NCI-H2081 treated with DMSO at 0.1 percent for 48 hours (cell line): ENCODE measurements around the gene LRP1B.

ENCODE experiments used
- DNase-seq: peaks from one replicate; lab custom pipeline; 2025; lab: John Stamatoyannopoulos, UW

Gene LRP1B

DNA sequence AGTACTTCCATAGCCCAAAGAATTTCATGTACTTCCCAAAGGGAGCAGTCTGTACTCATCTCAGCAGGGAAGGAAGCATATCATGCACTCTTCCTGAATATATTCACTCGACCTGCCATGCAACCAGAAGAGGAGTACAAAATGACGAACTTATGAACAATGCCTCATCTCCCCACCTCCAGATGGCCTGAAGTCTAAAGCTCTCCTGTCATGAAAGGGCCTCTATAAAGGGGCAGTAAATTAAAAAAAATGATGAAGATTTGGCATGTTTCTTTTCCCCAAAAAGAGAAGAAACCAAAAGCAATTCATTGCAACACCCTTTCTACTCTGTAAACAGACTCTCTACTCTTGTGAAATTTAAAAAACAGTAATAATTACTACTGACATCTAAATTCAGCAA, 1601.1 kb downstream of the LRP1B start:
- DNase-seq, result no peak

DNA sequence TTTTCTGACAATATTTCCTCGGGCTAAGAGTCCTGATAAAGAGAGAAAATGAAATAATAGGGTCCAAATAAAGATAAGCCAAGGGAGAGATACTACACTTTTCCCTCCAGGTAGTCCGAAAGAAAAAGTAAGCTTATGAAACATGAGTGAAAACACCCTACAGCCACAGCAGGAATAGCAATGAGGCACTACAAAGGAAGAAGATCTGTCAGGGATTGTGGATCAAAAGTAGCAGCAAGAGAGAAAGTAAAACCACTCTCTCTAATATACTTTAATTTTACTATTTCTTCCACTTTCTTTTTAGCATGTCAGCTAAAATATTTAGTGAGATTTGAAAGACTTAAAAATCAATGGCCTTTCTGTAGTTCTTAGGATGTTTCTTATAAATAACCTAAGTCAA, 1601.8 kb downstream of the LRP1B start:
- no peak for DNase-seq

DNA sequence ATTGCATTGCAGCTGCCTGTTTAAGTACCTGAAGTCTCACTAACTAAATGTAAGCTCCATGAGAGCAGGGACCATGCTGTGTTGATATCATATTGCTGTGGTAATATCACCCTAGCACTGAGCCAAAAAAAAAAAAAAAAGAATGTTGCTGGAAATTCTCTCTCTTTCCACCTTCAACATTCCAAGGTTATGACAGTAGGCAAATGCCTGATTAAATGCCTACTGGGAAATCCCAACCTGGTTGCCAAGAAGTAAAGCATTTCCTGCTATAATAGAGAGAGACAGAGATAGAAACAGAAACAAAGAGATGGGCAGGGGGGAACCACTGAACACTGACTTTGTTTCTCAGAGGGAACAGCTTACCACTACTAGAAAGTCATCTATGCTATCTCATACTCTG, 1604.2 kb downstream of the LRP1B start:
- DNase-seq, result no peak

DNA sequence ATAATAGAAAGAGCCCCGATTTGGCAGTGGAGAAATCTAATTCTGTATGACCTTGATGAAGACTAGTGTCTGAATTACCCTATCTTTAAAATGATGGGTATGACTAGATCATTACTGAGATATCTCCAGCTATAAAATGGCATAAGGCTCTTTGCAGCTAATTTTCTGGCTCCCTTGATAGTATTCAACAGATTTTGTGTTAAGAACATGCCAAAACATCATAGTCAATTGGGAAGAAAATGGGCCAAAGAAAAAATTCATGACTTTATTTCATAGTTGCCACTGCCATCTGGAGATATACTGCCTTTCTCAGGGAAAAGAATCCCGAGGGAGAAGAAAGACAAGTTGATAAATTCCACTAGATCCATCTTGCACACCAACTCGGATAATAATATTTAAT, 1618.7 kb downstream of the LRP1B start:
- DNase-seq, result no peak

DNA sequence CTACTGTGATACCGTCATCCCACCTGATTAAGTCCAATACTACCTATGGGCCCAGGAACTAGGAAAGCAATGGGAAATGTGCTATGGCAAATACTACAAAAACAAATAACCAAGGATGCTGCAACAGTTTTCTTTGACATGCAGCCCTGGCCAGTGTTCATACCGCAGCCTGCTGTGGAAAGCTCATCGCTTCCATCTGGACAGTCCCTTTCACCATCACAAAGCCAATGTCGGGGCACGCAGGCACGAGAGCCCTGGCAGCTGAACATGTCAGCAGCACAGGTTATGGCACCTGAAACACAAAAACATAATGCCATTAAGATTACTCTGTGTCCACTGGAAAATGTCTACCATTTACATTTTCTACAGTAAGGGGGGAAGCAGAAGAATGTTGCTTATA, 1621.1 kb downstream of the LRP1B start:
- no peak for DNase-seq

DNA sequence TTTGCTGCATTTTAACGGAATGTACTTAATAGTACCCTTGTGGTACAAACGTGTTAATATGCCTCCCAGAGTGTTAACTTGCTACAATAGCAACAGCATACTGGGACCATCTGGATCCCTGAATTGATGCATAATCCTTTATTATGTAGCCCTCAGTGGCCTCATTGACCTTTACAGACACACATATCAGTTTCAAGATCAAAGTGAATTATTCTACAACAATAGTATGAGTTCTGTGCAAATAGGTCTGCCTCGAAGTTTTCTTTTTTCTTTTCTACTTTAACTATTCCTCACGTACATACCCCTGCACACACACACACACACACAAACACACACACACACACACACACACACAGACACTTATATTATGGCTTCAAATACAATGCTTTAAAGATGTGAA, 1622.1 kb downstream of the LRP1B start:
- no peak for DNase-seq

DNA sequence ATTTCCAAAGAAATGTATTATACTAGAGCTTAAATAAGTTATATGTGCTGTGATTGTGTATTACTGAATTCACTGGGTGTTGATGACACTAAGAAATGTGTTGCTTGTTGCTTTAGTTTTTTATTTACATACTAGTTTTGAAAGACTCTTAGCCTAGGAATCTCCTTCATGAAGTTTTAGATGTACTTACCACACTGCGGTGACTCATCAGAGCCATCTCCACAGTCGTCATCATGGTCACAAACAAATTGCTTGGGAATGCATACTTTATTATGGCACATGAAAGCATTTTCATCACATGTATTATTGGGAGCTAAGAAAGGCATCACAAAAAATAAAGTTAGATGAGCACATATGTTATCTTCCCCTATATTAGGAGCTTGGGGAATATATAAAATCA, 1624.2 kb downstream of the LRP1B start:
- DNase-seq, result no peak

DNA sequence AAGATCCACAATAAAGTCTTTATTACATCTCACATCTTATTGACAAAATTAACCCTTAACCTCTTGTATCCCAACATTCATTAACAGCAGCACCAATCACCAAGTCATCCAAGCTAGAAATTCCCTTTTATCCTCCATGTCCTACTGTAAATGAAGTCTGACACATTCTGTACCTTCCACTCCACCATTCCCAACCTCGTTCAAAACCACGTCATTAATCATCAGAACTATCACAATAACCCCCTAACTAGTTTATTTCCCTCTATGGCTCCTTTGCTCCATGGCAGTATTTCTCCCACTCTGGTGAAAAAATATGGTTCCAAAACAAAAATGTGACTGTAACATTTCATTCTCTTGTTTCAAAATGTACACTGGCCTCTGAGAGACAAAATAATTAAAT, 1626.2 kb downstream of the LRP1B start:
- DNase-seq, result no peak

DNA sequence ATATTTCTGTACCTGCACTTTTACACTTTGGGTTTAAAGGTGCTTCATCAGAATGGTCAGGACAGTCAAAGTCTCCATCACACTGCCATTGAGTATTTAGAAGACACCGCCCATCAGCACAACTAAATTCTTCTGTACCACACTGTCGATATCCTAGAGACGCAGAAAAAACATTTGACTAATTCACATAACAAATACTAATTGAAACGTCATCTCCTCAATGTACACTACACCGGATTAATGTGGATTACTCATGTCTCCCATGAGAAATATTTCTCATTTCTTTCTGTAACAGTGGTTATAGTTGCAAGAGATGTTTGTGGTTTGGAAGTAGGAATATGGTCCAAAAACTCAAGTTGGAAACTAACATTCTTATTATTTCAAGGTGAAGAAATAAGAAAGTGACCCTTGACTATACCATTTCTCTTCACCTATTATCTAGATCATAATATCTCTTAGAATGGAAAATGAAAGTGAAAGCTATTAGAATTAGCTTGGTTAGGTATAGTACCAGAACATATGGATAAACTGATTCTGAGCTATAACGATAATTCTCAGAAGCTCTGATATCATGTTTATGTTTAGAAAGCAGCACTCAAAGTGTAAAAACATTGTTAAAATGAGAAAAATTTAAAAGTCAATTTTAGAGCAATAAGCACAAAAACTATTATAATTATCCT, 1627.7 kb downstream of the LRP1B start:
- DNase-seq, result no peak

DNA sequence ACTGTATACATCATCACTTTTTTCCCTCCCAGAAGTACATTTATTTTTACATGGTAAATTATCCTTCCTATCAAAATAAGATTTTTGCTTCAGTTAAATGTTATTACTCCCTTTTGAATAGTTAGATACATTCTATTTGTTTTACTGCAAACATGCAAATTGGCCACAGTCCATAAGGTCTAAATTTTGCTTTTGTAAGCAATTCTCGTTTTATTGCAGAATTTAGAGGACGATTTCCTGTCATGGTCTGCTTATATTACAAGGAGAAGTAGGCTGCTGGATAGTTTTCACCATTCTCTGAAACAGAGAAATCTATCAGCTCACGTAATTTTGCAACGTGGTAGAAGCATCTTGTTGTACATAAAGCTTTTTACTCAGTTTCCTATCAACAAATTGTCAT, 1632.5 kb downstream of the LRP1B start:
- DNase-seq, result no peak

DNA sequence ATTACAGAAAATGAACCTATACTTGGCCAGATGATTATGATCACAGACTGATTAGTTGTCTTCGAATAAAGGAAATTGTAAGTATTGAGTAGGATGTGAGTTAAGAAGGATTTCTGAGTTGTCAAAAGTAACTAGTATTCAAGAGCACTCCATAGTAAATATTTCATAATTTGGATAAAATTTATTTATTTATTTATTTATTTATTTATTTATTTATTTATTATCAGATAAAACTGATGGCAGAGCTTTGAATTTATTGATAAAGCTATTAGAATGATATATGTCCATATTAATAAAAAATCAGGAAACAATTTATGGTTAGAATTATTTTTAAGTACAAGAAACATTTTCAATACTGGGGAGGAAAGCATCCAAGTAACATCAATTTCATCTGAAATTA, 1634.1 kb downstream of the LRP1B start:
- DNase-seq, result no peak

DNA sequence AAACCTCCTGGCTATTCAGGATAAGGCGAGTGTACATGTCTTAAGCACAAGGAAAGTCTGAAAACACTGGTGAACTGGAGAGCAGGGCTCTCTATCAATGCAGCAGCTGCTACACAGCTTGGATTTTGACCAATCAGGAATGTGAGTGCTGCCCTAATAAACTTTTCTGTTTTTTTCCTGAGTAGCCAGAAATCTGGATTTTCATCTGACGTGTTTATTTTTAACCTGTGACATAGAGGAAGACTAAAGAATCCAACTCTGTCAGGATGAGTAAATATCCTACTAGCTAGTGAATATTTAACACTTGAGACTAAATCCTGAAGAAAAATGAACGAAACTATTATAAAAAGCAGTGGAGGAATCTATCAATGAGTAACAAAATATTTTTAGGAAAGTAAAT, 1638.9 kb downstream of the LRP1B start:
- DNase-seq, result no peak

DNA sequence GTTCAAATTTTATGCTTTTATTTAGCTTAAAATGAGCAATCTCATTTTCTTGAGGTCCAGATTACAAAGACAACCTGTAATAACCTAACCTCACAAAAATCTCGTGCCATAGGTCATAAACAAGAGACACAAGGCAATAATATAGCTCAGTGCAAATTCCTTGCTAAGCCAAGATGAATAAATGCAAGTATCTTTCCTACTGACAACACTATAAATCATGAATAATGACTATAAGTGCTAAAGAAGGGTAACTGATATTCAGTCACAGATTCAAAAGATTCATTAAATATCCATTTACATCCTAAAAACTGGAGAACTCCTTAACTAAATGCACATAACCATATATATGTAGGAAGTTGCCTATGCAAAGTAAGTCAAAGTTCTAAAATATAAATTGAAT, 1641.6 kb downstream of the LRP1B start:
- DNase-seq, result no peak

DNA sequence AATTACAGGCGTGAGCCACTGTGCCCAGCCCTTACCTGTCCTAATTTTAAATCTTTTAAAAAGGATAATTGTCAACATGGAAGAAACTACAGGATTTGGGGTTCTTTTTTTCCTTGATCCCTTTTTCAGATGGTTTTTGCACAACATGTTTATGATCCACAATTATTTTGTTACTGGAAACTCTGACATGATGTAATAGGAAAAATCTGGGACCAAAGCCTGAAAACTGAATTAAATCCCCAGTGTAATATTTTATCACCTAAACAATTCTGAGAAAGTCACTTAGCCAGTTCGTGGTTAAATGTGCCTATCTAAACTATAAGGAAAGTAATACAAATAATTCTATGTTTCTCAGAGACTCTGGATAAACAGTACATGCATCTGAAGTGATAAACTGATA, 1649.7 kb downstream of the LRP1B start:
- DNase-seq, result no peak

DNA sequence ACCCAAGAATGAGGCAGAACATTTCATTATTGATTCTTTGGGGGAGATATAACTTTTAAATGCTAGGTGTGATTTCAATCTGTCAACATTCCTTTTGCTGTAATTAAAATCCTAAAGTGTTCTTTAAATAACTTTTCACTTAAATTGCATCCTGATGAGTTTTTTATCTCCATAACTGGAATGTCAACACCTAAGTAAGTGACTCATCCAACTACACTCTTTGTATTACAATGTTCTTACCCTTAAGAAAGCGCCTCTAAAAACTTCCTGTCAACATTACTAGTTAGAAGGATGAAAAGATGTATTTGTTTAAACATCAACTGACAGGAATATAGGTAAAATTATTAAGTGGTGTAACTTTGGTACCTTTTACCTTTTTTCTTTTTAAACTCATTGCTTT, 1657.0 kb downstream of the LRP1B start:
- no peak for DNase-seq

DNA sequence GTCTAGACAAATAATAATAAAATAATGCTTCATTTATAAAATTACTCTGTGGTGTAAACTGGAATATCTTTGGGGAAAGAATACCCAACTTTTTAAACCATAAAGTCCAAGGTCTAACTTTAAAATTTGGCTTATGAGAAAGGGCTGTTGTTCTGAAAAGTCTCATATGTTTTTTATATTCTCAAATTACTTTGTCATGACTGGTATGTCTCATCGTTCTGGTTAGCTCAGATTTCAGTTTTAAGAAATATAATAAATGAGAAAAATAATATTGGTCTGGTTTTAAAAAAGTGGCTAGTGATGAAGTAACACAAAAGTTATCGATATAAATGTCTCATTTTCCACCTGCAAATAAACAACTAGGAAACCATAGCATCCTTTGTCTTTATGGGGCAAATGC, 1658.1 kb downstream of the LRP1B start:
- no peak for DNase-seq

DNA sequence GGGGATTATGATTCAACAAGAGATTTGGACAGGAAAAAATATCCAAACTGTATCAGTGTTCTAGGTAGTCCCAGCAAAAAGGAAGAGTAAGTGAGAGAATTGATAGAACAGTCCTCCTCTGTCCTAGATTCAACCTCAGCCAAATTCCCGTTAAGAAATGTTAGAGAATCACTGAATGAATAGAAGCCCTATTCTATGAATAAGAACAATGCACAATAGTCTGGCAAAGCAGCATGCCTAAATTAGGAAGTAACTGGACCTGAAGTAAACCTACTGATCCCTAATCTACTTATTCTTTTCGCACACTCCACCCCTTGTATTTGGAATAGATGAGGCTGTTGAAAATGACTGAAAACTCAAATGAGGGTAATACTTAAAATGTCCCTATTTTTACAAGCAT, 1665.5 kb downstream of the LRP1B start:
- no peak for DNase-seq

DNA sequence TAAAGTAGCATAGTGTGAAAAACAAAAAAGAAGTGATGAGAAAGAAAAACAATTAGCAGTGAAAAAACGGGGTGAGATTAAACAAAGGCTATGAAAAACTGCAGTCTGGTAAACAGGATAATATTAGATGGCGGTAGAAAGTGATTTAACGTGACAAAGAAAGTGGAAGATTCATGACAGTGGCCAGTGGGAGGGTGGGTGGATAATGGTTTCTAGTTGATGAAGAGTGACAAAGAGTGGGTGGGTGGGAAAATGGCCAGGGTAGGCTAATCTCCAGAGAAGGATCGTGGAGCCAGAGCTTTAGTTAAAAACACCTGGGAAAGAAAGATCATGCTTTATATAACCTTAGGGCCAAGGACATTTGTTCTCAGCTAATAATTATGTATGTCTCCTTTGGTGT, 1667.8 kb downstream of the LRP1B start:
- DNase-seq, result no peak

DNA sequence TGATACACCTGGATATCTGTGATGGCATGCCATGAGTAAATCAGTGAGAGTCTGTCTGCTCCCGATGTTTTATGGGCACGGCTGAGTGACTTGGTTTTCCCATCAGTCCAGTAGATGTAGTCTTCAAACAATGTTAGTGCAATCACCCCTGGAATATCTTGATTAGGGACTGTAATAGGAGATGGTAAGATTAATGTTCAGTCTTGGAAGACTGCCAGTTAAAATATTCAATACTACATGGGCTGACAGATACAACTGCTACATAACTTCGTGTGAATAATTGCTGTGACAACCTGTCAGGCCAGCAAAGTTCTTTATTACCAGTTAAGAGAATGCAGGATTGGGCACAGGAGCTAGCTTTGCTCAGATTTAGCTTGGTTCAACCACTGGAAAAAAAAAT, 1673.3 kb downstream of the LRP1B start:
- DNase-seq, result no peak

DNA sequence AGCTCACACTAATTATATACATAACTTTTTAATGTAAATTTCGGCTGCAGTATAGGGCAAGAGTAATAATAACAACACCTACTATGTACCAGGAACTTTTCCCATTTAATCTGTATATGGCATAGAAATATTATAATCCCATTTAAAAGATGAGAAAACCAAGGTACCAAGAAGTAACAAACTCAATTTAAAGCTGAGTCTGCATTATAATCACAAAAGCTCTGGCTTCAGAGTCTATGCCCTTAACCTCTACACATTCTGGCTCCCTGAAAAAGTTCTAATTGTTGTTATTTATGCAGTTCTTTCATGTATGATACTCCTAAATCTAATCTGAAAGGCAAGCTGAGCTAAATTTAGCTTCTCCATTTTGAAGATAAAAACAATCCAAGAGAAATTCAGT, 1675.5 kb downstream of the LRP1B start:
- DNase-seq, result no peak

DNA sequence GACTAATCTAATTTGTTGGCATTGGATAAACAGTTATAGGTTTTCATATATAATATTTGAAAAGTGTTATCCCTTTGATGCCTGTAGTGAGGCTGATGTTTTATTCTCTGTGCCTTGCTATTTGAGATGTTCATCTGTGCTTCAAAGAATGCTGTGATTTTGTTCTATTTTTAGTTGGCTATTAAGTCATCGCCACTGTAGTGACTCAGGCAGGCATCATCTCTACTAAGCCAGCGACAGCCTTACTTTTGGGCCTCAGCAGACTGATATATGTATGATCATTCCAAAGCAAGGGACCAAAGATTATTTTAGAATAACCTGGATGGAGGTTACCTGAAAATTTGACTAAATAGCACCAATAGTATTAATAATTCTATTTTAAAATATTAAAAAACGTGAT, 1676.1 kb downstream of the LRP1B start:
- DNase-seq, result no peak

DNA sequence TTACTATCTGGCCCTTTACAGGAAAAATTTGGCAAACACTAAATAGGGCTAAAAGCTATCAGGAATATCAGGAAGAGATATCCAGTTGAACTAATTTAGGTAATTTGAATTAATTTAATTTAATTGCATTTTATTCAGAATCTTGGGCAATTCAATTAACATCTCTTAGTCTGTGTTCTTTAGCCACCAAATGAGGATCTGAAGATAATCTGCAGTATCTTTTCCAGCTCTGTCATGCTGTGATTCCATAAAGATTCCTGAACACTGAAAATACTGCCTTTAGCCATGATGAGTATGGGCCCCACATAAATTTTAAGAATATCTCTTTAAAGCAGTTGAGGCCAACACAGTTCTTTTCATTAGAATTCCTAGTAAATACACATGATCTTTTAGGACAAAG, 1679.5 kb downstream of the LRP1B start:
- no peak for DNase-seq

DNA sequence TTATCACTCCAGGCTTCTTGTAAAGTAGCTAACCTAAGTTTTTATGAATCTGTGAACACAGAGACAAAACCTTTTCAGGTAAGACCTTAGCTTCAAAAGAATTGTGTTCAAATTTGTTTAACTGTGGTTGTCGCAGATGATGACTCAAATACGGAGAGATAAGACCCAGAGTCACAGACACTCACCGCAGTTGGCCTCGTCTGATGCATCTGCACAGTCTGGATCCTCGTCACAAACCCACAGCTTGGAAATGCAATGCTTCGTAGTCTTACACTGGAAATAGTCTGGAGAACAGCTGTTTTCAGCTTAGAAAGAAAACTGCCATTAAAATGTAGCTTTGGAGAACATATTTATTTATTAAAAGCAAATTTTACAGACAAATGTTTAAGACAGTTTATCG, 1688.5 kb downstream of the LRP1B start:
- DNase-seq, result no peak

DNA sequence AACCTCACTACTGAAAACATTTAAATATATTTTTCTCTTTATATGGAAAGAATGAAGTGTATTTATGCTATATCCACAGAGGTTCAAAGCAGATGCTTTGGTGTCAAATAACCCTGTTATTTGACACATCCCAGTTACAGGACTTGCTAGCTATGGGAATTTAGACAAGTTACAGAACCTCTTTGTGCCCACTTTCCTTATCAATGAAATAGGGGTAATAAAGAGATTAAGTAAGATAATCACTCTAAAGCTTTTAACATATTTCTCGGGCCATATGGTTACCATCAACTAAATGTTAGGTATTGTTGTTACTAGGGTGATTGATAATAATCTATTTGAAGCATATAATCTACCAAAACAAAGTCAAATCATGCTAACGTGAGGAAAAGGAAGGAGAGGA, 1690.0 kb downstream of the LRP1B start:
- DNase-seq, result no peak

DNA sequence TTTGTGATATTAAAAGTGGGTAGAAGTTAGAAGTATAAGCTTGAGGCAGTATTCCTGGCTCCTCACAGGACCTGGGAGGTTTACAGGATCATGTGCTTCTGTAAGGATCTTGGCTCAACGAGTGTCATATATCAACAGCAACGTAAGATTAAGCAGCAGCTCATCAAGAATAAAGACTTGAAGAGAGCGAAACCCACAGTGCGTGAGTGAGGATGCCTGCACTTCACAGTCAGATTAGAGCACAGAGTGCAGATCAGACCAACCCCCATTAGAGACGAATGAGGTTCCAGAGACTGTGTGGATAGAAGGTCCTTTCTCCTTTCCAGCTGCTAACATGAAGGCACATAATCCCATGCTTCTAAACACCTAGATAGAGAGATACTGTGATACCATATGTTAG, 1693.9 kb downstream of the LRP1B start:
- no peak for DNase-seq
